GM21825 (cell line): ENCODE data around the gene NOS3.

Experiments used
- ATAC-seq: cut with Tn5 transposase; IDR thresholded peaks from one replicate; pipeline ENCODE4 v1.9.1; 2021; ENCODE audit warnings: mild to moderate bottlenecking, moderate library complexity; ENCODE audit not compliant: unreplicated experiment

Gene NOS3

GRCh38 chr7:150963707-150964559, 26.9 kb upstream of the NOS3 start:
- no peak for ATAC-seq

GRCh38 chr7:150964593-150965111, 26.2 kb upstream of the NOS3 start:
- no peak for ATAC-seq

GRCh38 chr7:150965273-150965830, 25.5 kb upstream of the NOS3 start:
- ATAC-seq, result no peak

- no peak for ATAC-seq
Measured at GRCh38 chr7:150966002-150966401, 24.8 kb upstream of the NOS3 start.

- no peak for ATAC-seq
Measured at GRCh38 chr7:150967349-150967748, 23.5 kb upstream of the NOS3 start.

DNA sequence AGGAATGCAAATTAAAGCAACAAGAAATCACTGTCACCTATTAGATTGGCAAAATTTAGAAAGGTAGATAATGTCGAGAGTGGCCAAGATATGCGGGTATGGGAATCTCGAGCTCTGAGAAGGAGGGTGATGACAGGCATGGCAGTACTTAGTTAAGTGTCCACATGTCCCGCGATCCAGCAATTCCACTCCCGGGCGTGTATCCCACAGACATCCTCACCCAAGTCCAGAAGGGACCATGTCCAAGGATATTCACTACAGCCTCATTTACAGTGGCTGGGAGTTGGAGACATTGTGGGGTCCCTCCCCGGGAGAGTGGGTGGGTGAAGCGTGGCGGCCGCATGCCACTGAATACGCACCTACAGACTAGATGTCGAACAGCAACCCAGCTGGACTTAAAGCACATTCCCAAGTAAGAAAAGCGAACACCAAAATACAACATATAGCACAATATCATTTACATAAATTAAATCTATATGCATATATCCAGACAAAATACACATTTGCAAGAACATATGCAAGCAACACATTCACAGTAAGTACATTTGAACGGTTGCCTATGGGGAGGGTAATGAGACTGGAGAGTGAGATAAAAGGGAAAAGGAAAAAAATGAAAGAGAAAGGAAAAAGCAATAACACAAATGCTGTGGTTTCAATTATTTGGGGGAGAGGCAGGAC, 22.6 kb upstream of the NOS3 start:
- ATAC-seq, result no peak

DNA sequence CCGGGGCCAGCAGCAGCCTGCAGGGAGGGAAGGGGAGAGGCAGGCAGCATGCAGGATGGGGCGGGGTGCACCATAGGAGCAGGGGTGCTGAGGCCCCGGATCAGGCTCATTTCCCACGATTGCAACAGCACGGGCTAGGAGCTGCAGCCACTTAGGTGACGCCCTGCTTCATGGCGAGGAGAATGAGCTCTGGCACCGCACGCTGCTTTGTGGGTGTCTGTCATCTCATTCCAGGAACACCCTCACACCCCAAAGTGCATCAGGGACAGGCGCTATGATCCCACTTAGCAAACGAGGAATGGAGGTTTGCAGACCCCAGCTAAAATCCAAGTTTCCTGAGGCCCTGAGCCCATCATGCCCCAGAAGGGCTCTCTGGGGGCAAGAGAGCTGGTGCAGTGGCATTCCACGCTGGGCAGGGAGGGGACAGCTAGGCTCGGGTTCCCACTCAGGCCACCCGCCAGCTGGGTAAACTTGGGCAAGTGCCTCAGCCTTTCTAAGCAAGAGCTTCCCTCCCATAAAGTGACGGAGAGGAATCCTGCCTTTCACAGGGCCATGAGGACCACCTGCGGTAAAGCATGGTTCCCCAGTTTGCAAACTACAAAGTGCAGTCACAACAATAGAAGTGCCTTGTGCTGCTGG, 22.0 kb upstream of the NOS3 start:
- ATAC-seq, result no peak

GRCh38 chr7:150969475-150969874, 21.3 kb upstream of the NOS3 start:
- ATAC-seq, result no peak

DNA sequence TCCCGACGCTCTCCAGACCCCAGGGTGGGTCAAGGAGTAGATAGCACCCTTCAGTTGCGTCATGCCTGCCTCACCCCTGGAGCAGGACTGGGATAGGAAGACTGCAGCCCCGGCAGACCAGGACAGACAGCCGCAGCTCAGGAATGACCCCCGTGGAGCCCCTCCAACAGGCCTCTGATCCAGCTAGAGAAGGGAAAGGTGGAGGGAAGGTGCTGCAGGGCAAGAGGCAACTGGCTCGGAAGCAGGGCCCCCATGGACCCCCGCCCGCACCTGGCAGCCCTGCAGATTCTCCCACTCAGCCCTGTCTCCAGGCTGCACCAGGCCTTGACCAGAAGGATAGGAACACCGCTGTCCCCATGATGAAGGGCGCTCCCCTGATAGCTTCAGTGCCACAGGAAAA, 20.4 kb upstream of the NOS3 start:
- no peak for ATAC-seq

GRCh38 chr7:150971242-150972022, 19.4 kb upstream of the NOS3 start:
- ATAC-seq, result no peak

- ATAC-seq, result no peak
Measured at GRCh38 chr7:150972023-150972468, 18.8 kb upstream of the NOS3 start.

DNA sequence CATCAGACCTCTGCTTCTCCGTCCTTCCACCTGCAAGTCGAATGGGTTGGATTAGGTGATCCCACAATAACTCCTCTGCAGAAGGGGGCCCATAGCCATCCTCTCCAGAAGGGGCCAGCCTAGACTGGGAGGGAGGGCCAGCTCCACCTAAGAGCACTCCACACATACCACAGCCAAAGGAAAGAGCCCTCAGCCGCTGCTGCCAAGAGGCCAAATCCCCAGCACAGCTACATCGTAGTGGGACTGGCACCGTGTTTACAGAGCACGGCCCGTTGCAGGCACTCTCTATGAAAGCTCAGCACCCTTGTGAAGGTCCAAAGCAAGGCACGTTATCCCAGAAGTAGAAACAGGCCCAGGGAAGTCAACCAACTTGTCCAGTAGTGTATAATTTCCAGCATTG, 18.1 kb upstream of the NOS3 start:
- ATAC-seq, result no peak

GRCh38 chr7:150973571-150974451, 17.0 kb upstream of the NOS3 start:
- ATAC-seq, result no peak

DNA sequence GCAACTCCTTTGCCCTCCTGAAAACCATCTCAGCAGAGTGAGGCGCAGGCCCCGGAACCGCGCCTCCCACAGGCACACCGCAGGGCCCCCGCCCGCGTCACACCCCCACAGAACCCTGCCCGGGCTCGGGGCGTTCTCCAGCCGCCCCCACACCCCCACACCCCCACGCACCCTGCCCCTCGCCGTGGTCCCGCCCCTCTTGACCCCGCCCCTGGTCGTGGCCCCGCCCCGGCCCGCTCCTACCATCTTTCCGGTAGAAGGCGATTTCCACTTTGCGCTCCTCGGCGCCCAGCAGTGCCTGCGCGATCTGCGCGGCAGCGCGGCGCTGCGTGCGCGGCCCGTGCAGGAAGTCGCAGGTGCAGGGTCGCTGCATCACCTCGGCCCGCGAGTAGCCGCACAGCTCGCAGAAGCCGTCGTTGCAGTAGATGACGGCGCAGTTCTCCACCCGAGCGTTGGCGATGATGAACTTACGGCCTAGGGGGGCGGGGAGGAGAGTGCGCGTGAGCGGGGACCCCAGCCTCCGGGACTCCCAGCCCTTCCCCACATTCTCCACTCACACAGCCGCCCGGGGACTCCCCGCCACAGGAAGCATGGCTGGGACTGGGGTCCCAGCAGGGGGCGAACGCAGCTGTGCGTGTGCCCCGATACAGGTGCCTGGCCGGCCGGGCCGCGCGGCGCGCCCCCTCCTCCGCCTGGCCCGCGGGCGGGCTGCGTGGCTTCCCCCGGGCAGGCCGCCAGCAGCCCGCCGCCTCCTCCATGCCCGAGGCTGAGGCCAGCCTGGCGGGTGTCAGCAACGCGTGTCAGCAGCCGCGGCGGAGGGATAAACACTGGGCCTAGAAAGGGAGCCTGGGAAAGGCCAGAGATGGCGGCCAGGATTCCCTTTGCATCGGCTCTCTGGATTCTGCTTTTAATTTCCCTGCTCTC, 16.1 kb upstream of the NOS3 start:
- peak; percentile 52 for ATAC-seq

DNA sequence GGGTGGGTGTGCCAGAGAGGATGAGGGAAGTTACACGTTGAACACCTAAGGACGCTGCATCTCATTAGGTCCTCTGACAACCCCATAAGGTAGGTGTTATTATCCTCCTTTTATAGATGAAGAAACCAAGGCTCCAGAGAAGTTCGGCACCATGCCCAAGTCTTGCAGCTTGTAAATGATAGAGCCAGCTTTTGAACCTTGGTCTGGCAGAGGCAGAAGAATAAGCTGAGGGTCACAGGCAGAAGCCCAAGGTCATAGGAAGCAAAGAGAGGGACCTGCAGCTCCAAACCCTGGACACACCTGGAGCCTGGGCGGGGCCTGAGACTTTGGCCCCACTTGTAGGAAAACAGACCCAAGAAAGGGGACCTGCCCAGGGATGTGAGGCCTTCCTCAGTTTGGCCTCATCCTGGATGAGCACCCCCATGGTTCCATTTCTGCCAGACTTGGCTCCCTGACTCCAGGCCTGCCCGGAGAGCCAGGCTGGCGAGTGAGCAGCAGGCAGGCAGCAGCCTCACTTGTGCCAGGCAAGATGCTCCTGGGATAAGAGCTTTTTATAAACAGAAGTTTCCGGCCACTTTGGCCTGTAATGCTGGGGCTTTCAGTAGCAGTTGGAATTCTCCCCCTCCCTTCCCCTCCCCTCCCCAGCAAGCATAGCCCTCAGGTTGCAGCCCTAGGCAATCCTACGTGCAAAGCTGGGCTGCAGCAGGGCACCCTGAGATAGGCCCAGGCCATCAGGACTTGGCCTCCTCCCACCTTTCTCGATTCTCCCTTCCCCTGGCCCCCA, 15.1 kb upstream of the NOS3 start:
- ATAC-seq, result no peak

GRCh38 chr7:150976529-150977381, 14.1 kb upstream of the NOS3 start:
- no peak for ATAC-seq
